PC-3 (cell line): ENCODE data around the gene RARRES2. TPM values are rescaled to one million over a fixed set of nuclear protein-coding genes. Genes with fewer than 3 reads are reported as not detected.

ENCODE experiments used
- ATAC-seq: fragments of 200-7000 bp; cut with Tn5 transposase; 2 replicates; pipeline ENCODE4 v1.9.1; 2020; ENCODE audit warnings: mild to moderate bottlenecking, moderate library complexity
- BruUV-seq: library from RNA; stranded (reverse); fragments of 400-500 nt; replicated peaks from 2 replicates; lab custom pipeline; 2021; lab: Mats Ljungman, UMichigan
- CTCF ChIA-PET: fragments of 300-600 bp; sonication (Branson Sonifier 250); formaldehyde crosslinking; loops from one replicate; lab custom pipeline; 2022; ENCODE audit warnings: antibody characterized with exemption; lab: Charles Lee
- POLR2A ChIA-PET: fragments of 300-600 bp; sonication (Branson Sonifier 250); formaldehyde crosslinking; loops from one replicate; lab custom pipeline; 2022; ENCODE audit warnings: antibody characterized with exemption; ENCODE audit not compliant: unreplicated experiment; lab: Charles Lee
- DNase-seq: peaks from one replicate; pipeline ENCODE4 v3.0.0-alpha.2; 2015
- H2AFZ ChIP-seq: fragments of 300-600 bp; sonication (generic); 2 replicates; pipeline ENCODE4 v1.6.0; 2016; ENCODE audit warnings: antibody characterized with exemption, low read length
- H3F3A ChIP-seq: fragments of 300-600 bp; sonication (generic); one replicate; pipeline ENCODE4 v1.6.0; 2017; ENCODE audit warnings: antibody characterized with exemption, low read length, control low read depth, mild to moderate bottlenecking; ENCODE audit not compliant: unreplicated experiment
- H3K27ac ChIP-seq: fragments of 300-600 bp; sonication (generic); 2 replicates; pipeline ENCODE4 v1.5.1; 2016; ENCODE audit warnings: mild to moderate bottlenecking, low read length
- H3K27me3 ChIP-seq: fragments of 300-600 bp; sonication (generic); 2 replicates; pipeline ENCODE4 v1.6.1; 2016; ENCODE audit warnings: low read length, mixed read lengths
- H3K36me3 ChIP-seq: fragments of 300-600 bp; sonication (generic); 2 replicates; pipeline ENCODE4 v1.6.1; 2016; ENCODE audit warnings: low read depth, mixed run types, low read length, mixed read lengths
- H3K4me1 ChIP-seq: fragments of 300-600 bp; sonication (generic); 2 replicates; pipeline ENCODE4 v1.5.1; 2016; ENCODE audit warnings: low read length; ENCODE audit not compliant: insufficient read depth
- H3K4me2 ChIP-seq: fragments of 300-600 bp; sonication (generic); 2 replicates; pipeline ENCODE4 v1.6.0; 2016; ENCODE audit warnings: low read length
- H3K4me3 ChIP-seq: fragments of 300-600 bp; sonication (generic); 2 replicates; pipeline ENCODE4 v1.5.1; 2016; ENCODE audit warnings: mild to moderate bottlenecking, low read length, mixed read lengths
- H3K79me2 ChIP-seq: fragments of 300-600 bp; sonication (generic); 2 replicates; pipeline ENCODE4 v1.6.1; 2017; ENCODE audit warnings: low read length, mixed read lengths
- H3K9ac ChIP-seq: fragments of 300-600 bp; sonication (generic); 2 replicates; pipeline ENCODE4 v1.6.0; 2016; ENCODE audit warnings: mild to moderate bottlenecking, low read length
- H3K9me2 ChIP-seq: fragments of 300-600 bp; sonication (generic); replicated peaks from 2 replicates; pipeline ENCODE4 v1.6.1; 2016; ENCODE audit warnings: mixed run types, low read length, mixed read lengths
- H3K9me3 ChIP-seq: fragments of 300-600 bp; sonication (generic); 2 replicates; pipeline ENCODE4 v1.6.1; 2016; ENCODE audit warnings: low read length, mixed read lengths
- H4K20me1 ChIP-seq: fragments of 300-600 bp; sonication (generic); 2 replicates; pipeline ENCODE4 v1.6.1; 2016; ENCODE audit warnings: low read length, mixed read lengths
- CTCF ChIP-seq: fragments of 300-600 bp; sonication (generic); conservative IDR thresholded peaks from 2 replicates; pipeline ENCODE4 v1.5.1; 2017; ENCODE audit warnings: antibody characterized with exemption, low read depth, mild to moderate bottlenecking, low read length
- EZH2 ChIP-seq: fragments of 300-600 bp; sonication (generic); IDR thresholded peaks from one replicate; pipeline ENCODE4 v1.6.1; 2017; ENCODE audit warnings: antibody characterized with exemption, mild to moderate bottlenecking, low read length; ENCODE audit not compliant: unreplicated experiment
- EZH2phosphoT487 ChIP-seq: fragments of 300-600 bp; sonication (generic); IDR thresholded peaks from 2 replicates; pipeline ENCODE4 v1.6.1; 2018; ENCODE audit warnings: mild to moderate bottlenecking, antibody characterized with exemption, low read length, borderline replicate concordance
- intact Hi-C: fragments of 100-400 bp; cut with micrococcal nuclease; formaldehyde crosslinking; loops from 2 replicates; pipeline ENCODE4 v1.9.0; 2023
- total RNA-seq: library from RNA; depleted of rRNA; stranded (reverse); fragments of >200 nt; gene quantifications from 2 replicates; pipeline ENCODE4 v1.2.3, GENCODE V29; 2014

Gene RARRES2
- total RNA-seq, 1 experiment from 2014 or later: 1.6 TPM

GRCh38 chr7:150338166-150338829 is 3.1 kb downstream of the RARRES2 start:
- intact Hi-C loops: no loop called here
- Histone ChIP-seq H3F3A (no peaks in the 10 kb centered on the region), H3K36me3 (no peaks in the 10 kb centered on the region), H3K9ac (no peak overlapping the region), H3K9me2 (no peaks in the 10 kb centered on the region), H3K4me3 (no peak overlapping the region), H2AFZ (no peak overlapping the region), H3K27me3 (no peaks in the 10 kb centered on the region), H3K9me3 (no peaks in the 10 kb centered on the region), H3K4me1 (no peaks in the 10 kb centered on the region), H3K79me2 (no peaks in the 10 kb centered on the region), H3K27ac (no peak overlapping the region), H3K4me2 (no peak overlapping the region), H4K20me1 (no peaks in the 10 kb centered on the region)
- CTCF ChIA-PET: no interaction called here
- POLR2A ChIA-PET: no interaction called here
- TF ChIP-seq CTCF (no peak), EZH2phosphoT487 (no peak), EZH2 (no peak)
- ATAC-seq: no peak
- BruUV-seq: no TSS peak
- DNase-seq: no peak

- intact Hi-C loops: no loop called here
- H3K9me2 ChIP-seq: no peaks in the 10 kb centered on the region
- POLR2A ChIA-PET: no interaction called here
- no peak overlapping the region for H3K4me2 ChIP-seq
- no peaks in the 10 kb centered on the region for H3K79me2 ChIP-seq
- no peaks in the 10 kb centered on the region for H3K36me3 ChIP-seq
- no peak overlapping the region for H3K27ac ChIP-seq
- no peak for ATAC-seq
- no peak overlapping the region for H2AFZ ChIP-seq
- DNase-seq: no peak
- CTCF ChIA-PET: no interaction called here
- H4K20me1 ChIP-seq: no peaks in the 10 kb centered on the region
- H3F3A ChIP-seq: no peaks in the 10 kb centered on the region
- BruUV-seq: no TSS peak
- no peaks in the 10 kb centered on the region for H3K4me1 ChIP-seq
- no peak overlapping the region for H3K4me3 ChIP-seq
- no peak overlapping the region for H3K9ac ChIP-seq
- no peak for TF ChIP-seq CTCF
- no peak for TF ChIP-seq EZH2phosphoT487
- no peak for TF ChIP-seq EZH2
- H3K27me3 ChIP-seq: no peaks in the 10 kb centered on the region
- H3K9me3 ChIP-seq: no peaks in the 10 kb centered on the region
Observed at GRCh38 chr7:150337659-150338081, 3.8 kb downstream of the RARRES2 start.

GRCh38 chr7:150337179-150337578 is 4.2 kb downstream of the RARRES2 start:
- Histone ChIP-seq H3K4me1 (no peaks in the 10 kb centered on the region), H3K27me3 (no peaks in the 10 kb centered on the region), H3K4me3 (no peak overlapping the region), H3K36me3 (no peaks in the 10 kb centered on the region), H3K9me3 (no peaks in the 10 kb centered on the region), H4K20me1 (no peaks in the 10 kb centered on the region), H3K79me2 (no peaks in the 10 kb centered on the region), H3K9me2 (no peaks in the 10 kb centered on the region), H3K4me2 (no peak overlapping the region), H3F3A (no peaks in the 10 kb centered on the region), H2AFZ (no peak overlapping the region), H3K9ac (no peak overlapping the region), H3K27ac (no peak overlapping the region)
- TF ChIP-seq CTCF (no peak), EZH2phosphoT487 (no peak), EZH2 (no peak)
- no peak for ATAC-seq
- intact Hi-C loops: no loop called here
- POLR2A ChIA-PET: no interaction called here
- BruUV-seq: no TSS peak
- CTCF ChIA-PET: no interaction called here
- DNase-seq: no peak
